Camera-type eye (tissue), 1 donor: Measurements from ENCODE around the gene FGF8. TPM values are rescaled to one million over a fixed set of nuclear protein-coding genes. Genes with fewer than 3 reads are reported as not detected.

Experiments used
- total RNA-seq: library from RNA; depleted of rRNA; stranded (reverse); fragments of >200 nt; gene quantifications from one replicate; pipeline ENCODE4 v1.2.3, GENCODE V29; 2014

The FGF8 gene
- total RNA-seq, result 4.0 TPM

GRCh38 chr10:101775273-101776160, at the start of gene FGF8:
FGF8 (minus strand) TSS chr10:101776114; CDS start chr10:101775900, 214 bp downstream.

GRCh38 chr10:101818119-101818871, 42.4 kb upstream of the FGF8 start, which contains the start of gene OGA:
OGA (minus strand) TSS chr10:101818444; CDS start chr10:101818022, 422 bp downstream.

GRCh38 chr10:101782811-101783735, 7.2 kb upstream of the FGF8 start, which contains the start of gene NPM3:
NPM3 (minus strand) TSS chr10:101783446; CDS start chr10:101783390, 56 bp downstream.

Other genes starting within 250 kb of the FGF8 start
- 21.9 TPM for gene POLL, start 187.9 kb downstream of the FGF8 start, total RNA-seq
- 32.6 TPM for gene DPCD, start 187.8 kb downstream of the FGF8 start, total RNA-seq
- gene FBXW4, start 80.9 kb downstream of the FGF8 start, total RNA-seq, result 73.6 TPM
- 44.9 TPM for gene NPM3, start 7.3 kb upstream of the FGF8 start, total RNA-seq
- gene OGA, start 42.3 kb upstream of the FGF8 start, total RNA-seq, result 360 TPM
- gene KCNIP2, start 67.7 kb upstream of the FGF8 start, total RNA-seq, result 12.5 TPM